Measurements from ENCODE around the gene CEACAM8. TPM values are rescaled to one million over a fixed set of nuclear protein-coding genes. Genes with fewer than 3 reads are reported as not detected.
A peak's percentile ranks its signal among the peaks of the same experiment; 100 is the strongest.

Gene CEACAM8
- polyA plus RNA-seq, 3 donors = not detected

DNA sequence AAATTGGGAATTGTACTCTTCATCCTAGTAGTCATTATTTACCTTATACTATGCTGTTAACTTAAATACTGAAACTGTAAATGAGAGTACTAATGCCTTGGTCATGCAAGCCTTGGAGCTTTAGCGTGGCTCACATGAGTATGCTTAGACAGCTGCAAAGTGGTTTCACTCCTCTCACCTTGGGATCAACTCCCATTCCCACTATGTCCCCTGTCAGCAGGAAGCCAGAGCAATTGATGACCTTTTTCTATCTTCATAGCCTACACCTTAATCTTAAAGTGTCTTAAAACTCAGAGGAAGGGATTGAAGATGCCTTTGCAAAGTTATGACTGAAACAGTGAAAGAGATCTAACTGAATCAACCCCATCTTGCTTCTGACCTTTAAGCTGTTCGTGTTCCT lies 33.2 kb upstream of the CEACAM8 start:
- H3K9ac ChIP-seq (ENCODE audit: insufficient read depth, low read length, poor library complexity, severe bottlenecking) = no peak overlapping the region
- H3K4me1 ChIP-seq (ENCODE audit: control insufficient read depth in 1 of 2, insufficient read depth in 2 of 2, low read length in 2 of 2) = no peaks in the 10 kb centered on the region
- Mint-ChIP-seq H3K9me3 (peaks cover 0 to 2% (median 0%) of the 10 kb centered on the region in 7 donors), H3K4me1 (no peaks in the 10 kb centered on the region), H3K27me3 (ENCODE audit: low read depth in 3 of 3) (peaks cover 4 to 12% (median 10%) of the 10 kb centered on the region in 3 donors), H3K27ac (no peak overlapping the region), H3K4me3 (no peak overlapping the region), H3K36me3 (no peaks in the 10 kb centered on the region)
- no peaks in the 10 kb centered on the region for H3K9me3 ChIP-seq (replicated peaks in 1 of 2; ENCODE audit: control insufficient read depth in 1 of 2, insufficient read depth in 1 of 2, low read length in 2 of 2)
- intact Hi-C loops (cut with micrococcal nuclease) = no loop called here
- H3K4me2 ChIP-seq (replicated peaks; ENCODE audit: extremely low read depth, low read length, poor library complexity, severe bottlenecking) = no peak overlapping the region
- H4K20me1 ChIP-seq (ENCODE audit: insufficient read depth, low read length) = no peaks in the 10 kb centered on the region
- no peak for DNase-seq
- peaks cover 0 to 3% of the 10 kb centered on the region in 2 donors for H3K27me3 ChIP-seq (ENCODE audit: control insufficient read depth in 2 of 2, insufficient read depth in 2 of 2, low read length in 2 of 2)
- no peaks in the 10 kb centered on the region for H3K36me3 ChIP-seq (replicated peaks in 1 of 2; ENCODE audit: control insufficient read depth in 1 of 2, insufficient read depth in 2 of 2, low read length in 2 of 2)
- no peak overlapping the region for H2AFZ ChIP-seq (ENCODE audit: insufficient read depth, low read depth, low read length, poor library complexity, severe bottlenecking)
- no peak overlapping the region for H3K4me3 ChIP-seq (replicated peaks in 1 of 3; ENCODE audit: low read depth in 2 of 3, low read length in 3 of 3)
- WGBS (ENCODE audit: insufficient coverage) = 100% methylated on average over 1 of the region's 2 CpGs
- TF ChIP-seq CTCF (IDR thresholded peaks at IDR 0.05) = no peak
- no peaks in the 10 kb centered on the region for H3K79me2 ChIP-seq (ENCODE audit: insufficient read depth, low read length)
- no peak overlapping the region for H3K27ac ChIP-seq (ENCODE audit: low read depth in 1 of 2, low read length in 2 of 2)

GRCh38 chr19:42626181-42626580 lies 31.5 kb upstream of the CEACAM8 start:
- no peak overlapping the region for H3K4me2 ChIP-seq (replicated peaks; ENCODE audit: extremely low read depth, low read length, poor library complexity, severe bottlenecking)

More at GRCh38 chr19:42626181-42626580, 31.5 kb upstream of the CEACAM8 start:
- Histone ChIP-seq H3K27me3 (ENCODE audit: control insufficient read depth in 2 of 2, insufficient read depth in 2 of 2, low read length in 2 of 2) (peaks cover 0 to 3% of the 10 kb centered on the region in 2 donors), H3K36me3 (replicated peaks in 1 of 2; ENCODE audit: control insufficient read depth in 1 of 2, insufficient read depth in 2 of 2, low read length in 2 of 2) (no peaks in the 10 kb centered on the region), H3K9me3 (replicated peaks in 1 of 2; ENCODE audit: control insufficient read depth in 1 of 2, insufficient read depth in 1 of 2, low read length in 2 of 2) (no peaks in the 10 kb centered on the region), H3K4me3 (replicated peaks in 1 of 3; ENCODE audit: low read depth in 2 of 3, low read length in 3 of 3) (no peak overlapping the region), H3K9ac (ENCODE audit: insufficient read depth, low read length, poor library complexity, severe bottlenecking) (no peak overlapping the region), H3K4me1 (ENCODE audit: control insufficient read depth in 1 of 2, insufficient read depth in 2 of 2, low read length in 2 of 2) (no peaks in the 10 kb centered on the region), H3K27ac (ENCODE audit: low read depth in 1 of 2, low read length in 2 of 2) (no peak overlapping the region), H3K79me2 (ENCODE audit: insufficient read depth, low read length) (no peaks in the 10 kb centered on the region), H4K20me1 (ENCODE audit: insufficient read depth, low read length) (no peaks in the 10 kb centered on the region), H2AFZ (ENCODE audit: insufficient read depth, low read depth, low read length, poor library complexity, severe bottlenecking) (no peak overlapping the region)
- WGBS (ENCODE audit: insufficient coverage) = 67% methylated on average over 2 of the region's 2 CpGs
- intact Hi-C loops (cut with micrococcal nuclease) = no loop called here
- TF ChIP-seq CTCF (IDR thresholded peaks at IDR 0.05) = no peak
- no peak for DNase-seq
- Mint-ChIP-seq H3K4me3 (no peak overlapping the region), H3K27ac (peak overlapping the region in 1 of 7 donors; percentile 16), H3K4me1 (no peaks in the 10 kb centered on the region), H3K36me3 (no peaks in the 10 kb centered on the region), H3K27me3 (ENCODE audit: low read depth in 3 of 3) (peaks cover 4 to 9% (median 4%) of the 10 kb centered on the region in 3 donors), H3K9me3 (peaks cover 0 to 2% (median 0%) of the 10 kb centered on the region in 7 donors)

Data from CD14-positive monocyte (primary cell).